DMS53 treated with DMSO at 0.1 percent for 48 hours (cell line): ENCODE data around the gene GPATCH4.
"Not testable (repeated sequence)": the region's sequence is repeated elsewhere in the genome, so short reads cannot be mapped to it uniquely, and the experiment has no call there.

ENCODE experiments used
- DNase-seq: peaks from one replicate; lab custom pipeline; 2025; ENCODE audit not compliant: unreplicated experiment; lab: John Stamatoyannopoulos, UW

The GPATCH4 gene

DNA sequence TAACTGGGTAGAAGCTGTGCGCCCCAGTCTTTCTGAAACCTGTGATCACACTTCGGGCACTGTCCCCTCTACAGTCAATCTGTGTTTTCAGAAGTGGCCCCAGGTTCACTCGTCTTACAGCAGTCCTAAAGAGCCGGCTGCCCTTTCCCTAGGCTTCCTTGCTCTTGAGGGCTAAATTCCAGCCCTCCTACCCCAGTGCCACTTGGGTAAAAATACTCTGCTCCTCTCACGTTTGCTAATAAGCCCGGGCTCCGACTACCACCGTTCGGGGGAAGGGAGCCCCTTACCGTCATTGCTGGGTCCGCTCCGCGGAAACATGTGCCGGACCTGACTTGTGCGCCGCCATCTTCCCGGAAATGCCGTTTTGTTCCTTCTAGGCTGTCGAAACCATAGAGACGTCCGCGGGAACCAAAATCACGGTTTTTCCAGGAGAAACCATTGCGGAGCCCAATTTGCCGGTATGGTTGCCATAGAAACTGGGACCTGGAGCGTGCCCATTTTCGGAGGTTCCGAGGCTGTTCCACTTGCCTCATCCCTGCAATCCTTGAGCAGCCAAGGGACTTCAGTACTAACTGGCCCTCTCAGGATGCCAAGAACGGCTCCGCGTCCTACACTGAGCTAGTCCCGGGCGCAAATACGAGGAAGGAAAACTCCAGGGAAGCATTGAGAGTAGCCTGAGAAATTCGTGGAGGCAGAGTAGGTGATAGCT lies at the start of gene GPATCH4:
TSS of gene GPATCH4 (minus strand) at position 358 of the 709 bp plus-strand sequence.
- peak; percentile 60 for DNase-seq

DNA sequence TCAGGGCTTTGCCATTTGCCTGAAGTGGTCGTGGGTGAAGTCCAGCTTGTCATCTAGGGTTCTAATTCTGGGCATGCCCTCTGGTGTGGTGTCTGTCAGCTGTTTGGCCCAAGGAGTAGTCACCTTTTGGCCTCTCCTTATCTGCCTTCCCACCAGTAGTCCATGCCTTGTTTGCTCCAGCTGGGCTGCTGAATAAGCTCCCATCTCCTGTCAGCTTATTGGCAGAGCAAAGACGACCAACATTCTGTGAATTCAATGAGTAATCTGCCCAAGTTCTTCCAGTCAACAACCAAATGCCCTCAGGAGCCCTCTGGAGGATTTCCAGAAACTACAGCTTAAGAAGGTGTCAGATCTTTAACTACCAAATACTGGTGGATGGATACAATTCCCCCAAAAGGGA lies 47.7 kb upstream of the GPATCH4 start:
- DNase-seq = no peak

DNA sequence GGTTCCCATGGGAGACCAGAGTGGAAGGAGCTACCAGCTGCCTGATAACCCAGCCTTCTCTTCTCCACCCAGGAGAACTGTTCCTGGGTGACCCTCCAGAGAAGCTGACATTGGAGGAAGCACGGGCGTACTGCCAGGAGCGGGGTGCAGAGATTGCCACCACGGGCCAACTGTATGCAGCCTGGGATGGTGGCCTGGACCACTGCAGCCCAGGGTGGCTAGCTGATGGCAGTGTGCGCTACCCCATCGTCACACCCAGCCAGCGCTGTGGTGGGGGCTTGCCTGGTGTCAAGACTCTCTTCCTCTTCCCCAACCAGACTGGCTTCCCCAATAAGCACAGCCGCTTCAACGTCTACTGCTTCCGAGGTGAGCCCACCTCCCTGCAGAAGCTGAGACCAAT lies 47.2 kb upstream of the GPATCH4 start:
- DNase-seq = no peak

DNA sequence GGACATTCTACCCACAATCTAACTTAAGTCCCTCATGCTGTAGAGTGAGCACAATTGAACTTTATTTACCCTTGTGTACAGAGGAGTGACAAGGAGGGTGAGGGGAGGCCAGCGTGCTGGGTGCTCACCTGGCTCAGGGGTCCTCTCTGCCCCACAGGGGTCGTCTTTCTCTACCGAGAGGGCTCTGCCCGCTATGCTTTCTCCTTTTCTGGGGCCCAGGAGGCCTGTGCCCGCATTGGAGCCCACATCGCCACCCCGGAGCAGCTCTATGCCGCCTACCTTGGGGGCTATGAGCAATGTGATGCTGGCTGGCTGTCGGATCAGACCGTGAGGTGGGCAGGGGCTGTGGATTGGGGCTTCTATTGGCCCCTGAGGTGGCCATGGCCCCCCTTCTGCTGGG lies 46.1 kb upstream of the GPATCH4 start:
- no peak for DNase-seq

DNA sequence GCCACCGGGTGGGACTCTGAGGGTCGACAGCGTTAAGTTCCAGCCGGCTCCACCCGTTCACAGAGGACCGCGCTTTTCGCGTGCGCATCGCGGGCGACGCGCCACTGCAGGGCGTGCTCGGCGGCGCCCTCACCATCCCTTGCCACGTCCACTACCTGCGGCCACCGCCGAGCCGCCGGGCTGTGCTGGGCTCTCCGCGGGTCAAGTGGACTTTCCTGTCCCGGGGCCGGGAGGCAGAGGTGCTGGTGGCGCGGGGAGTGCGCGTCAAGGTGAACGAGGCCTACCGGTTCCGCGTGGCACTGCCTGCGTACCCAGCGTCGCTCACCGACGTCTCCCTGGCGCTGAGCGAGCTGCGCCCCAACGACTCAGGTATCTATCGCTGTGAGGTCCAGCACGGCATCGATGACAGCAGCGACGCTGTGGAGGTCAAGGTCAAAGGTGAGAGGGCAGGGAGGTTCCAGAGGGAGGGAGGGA lies 45.5 kb upstream of the GPATCH4 start:
- no peak for DNase-seq

DNA sequence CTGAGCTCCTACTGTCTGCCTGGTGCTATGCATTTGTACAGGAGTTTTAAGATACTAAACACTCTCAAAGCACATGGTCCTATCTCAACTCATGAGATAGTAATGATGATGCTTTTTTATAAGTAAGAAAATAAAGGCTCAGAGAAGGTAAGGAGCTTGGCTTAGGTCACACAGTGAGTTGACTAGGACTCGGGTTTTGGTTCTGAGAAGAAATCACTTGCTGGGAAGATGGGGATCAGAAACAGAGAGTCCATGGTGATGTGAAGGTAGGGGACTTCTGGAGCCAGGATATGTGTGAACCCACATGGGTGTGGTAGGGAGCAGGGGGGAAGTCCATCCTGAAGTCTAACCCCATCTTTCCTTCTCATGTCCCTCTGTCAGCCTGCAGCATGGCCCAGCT lies 44.4 kb upstream of the GPATCH4 start:
- DNase-seq = no peak

DNA sequence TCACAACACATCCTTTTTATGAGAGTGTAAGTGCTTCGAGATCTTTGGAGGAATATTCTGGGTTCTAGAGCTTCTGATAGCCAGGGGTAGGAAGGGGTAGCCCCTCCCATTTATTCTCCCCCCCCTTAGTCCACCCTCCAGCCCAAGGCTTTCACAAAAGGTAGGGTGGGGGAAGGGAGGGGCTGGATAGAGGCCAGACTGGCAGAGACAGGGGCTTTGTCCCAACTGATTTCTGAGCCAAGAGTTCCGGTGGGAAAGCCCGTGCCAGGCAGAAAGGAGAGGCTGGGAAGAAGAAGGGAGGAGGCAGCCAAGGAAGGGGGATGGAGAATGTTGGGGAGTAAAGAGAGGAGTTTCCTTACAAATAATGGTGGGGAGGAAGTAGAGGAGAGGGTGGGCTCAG lies 43.8 kb upstream of the GPATCH4 start:
- no peak for DNase-seq

DNA sequence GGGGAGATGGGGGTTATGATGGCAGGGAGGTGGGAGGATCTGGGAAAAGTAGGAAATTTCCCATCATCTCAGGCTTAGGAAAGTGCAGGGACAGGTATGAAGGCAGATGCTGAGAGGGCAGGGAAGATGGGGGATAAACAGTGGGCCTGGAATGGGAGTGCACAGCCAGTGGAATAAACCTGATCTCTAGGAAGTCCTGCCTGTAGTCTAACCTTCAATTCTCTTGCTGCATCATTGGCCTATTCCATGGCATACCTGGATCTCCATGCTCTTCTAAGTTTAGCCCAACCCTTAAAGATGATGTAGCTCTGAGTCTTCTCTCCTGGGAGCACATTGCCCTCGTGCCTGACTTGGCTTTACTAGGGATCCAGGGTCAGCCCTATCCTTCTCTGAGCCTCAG lies 43.4 kb upstream of the GPATCH4 start:
- no peak for DNase-seq

DNA sequence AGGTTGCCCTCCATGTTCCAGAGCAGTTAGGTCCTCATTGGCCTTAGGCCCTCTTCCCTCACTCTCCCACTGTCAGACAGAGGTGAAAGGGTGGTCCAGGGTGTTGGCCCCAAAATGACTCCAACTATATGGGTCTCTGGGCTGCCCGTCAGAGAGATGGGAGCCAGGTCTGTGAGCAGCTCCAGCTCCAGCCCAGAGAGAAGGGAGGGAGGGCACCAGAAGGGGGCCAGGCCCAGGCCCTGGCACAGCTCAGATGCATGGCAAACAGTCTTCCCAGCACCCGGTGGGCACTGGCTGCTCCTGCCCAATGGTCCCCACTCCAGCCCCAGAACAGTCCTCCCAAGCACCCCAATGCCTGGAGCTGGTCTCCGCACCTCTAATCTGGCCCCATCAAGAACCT lies 42.9 kb upstream of the GPATCH4 start:
- DNase-seq = no peak

DNA sequence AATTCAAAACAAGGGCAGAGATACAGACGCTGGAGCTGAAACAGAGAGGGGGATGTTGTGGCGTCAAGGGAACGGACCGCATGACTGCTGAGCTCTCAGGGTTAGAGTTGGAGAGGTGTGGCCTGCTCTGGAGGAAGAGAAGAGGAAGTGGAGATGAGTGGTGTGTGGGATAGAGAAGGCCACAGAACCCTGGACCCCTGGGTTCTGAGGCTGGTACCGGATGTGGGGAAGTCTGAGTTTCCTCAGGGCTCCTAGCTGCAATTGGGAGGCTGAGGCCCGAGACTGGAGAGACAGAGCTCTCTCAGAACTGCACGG lies 42.5 kb upstream of the GPATCH4 start:
- no peak for DNase-seq

DNA sequence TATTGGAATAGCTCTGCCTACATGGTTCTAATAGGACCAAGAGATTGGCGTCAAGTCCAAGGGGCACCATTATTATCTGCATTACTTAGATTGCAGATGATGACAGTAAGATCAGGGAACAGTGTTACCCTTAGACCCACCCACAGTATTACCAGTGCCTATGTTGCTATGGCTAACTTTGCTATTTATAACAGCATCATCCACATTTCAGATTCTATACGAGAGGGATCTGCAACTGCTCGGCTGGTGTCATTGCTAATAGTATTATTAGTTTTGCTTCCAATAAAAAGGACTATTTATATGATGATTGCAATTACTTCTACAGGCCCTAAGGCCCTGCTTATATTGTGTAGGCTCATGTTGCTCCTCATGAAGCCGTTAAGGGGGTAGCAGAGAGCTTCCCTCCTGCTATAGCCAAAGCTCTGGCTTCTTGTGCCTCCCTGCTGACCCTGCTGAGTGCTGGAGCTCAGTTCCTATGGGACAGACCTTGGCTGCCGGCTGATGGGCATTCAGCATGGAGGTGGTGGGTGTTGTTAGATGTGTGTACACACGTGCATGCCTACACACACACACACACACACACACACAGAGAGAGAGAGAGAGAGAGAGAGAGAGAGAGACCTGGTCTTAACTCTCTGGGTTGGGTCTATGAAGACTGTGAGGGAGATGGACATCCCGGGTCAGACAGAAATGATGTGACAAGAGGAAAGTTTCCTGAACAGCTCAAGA lies 41.9 kb upstream of the GPATCH4 start:
- DNase-seq = no peak

DNA sequence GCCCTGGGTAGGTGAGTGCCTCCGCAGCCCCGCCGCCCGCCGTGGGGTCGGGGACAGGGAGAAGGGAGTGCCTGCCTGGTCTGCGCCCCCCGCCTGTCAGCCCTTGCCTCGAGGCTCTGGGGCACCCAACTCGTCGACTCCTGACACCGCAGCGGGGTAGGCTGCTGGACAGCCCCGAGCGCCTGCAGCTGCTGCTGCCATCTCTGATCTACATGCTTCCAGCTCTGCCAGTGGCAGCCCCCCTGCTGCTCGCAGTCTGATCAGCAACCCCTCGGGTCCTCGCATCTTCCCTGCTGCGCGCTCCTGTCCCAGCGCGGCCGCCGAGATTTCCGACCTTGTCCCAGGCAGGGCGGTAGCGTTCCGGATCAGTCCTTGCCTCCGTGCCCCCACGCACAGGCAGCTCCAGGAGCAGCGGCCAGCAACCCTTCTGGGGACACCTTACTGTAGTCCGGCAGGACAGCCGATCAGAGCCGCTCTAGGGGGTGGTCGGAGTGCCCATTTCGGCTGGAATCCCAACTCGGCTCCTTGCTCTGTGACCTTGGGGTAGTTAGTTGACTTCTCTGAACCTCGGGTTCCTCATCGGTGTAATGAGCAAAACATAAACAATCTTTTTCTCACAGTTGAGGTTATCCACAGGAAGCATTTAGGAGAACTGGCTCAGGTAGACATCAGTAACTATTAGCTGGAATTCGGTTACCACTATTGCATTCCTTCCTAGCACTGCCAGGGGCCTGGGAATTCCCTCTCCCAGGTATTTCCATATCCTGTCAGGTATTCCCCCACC lies 41.2 kb upstream of the GPATCH4 start:
- DNase-seq = no peak

DNA sequence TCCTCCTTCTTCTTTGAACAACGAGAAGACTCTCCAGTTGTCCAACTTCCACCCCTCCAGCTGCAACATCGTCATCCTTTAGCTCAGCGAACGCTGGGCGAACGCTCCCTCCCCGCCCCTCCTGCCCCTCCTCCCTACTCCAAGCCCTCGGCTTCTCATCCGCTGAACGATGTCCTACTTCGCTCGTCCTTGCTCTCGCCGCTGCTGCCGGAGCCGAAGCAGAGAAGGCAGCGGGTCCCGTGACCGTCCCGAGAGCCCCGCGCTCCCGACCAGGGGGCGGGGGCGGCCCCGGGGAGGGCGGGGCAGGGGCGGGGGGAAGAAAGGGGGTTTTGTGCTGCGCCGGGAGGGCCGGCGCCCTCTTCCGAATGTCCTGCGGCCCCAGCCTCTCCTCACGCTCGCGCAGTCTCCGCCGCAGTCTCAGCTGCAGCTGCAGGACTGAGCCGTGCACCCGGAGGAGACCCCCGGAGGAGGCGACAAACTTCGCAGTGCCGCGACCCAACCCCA lies 40.5 kb upstream of the GPATCH4 start, which contains the start of gene BCAN:
TSS of gene BCAN (plus strand) at position 357 of the 504 bp plus-strand sequence. CDS start 3,938 bp downstream, outside the sequence.
- DNase-seq = peak; percentile 46

DNA sequence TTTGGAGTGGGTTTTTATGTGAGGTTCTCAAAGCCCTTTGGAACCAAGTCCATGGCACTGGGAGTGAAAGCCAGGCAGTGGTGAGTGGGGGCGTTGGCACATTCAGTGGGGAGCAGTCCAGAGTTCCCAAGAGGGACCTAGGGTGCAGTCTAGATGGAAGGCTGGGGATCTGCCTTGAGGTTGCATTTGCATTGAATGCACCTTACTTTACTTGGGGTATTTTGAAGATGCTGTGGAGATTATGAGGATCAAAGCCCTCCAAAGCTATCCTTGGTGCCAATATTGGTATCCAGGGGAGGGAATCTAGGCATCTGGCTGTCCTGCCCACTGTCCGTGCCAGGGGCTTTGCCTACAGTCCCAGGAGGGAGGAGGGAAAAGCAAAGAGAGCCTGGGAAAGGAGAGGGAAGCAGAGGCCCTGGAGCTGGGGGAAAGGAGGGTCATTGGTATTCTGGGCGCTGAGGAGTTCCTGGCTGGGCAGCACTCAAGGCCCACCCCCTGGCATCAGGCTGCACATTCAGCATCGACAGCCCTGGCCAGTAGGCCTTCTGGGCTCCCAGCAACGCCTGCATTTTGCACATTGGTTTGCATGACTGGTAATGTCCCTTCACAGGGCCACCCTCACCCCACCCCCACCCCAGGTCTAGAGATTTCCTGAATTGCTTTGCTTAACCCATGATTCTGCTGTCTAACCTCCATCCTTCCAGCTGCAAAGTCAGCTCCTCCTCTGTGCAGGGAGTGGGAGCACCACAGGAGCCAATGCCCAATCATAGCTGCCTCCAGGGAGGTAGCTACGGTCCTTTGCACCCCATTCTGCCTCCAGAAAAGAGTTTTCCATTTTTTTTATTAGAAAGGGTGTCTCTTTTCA lies 39.8 kb upstream of the GPATCH4 start:
- DNase-seq = no peak

DNA sequence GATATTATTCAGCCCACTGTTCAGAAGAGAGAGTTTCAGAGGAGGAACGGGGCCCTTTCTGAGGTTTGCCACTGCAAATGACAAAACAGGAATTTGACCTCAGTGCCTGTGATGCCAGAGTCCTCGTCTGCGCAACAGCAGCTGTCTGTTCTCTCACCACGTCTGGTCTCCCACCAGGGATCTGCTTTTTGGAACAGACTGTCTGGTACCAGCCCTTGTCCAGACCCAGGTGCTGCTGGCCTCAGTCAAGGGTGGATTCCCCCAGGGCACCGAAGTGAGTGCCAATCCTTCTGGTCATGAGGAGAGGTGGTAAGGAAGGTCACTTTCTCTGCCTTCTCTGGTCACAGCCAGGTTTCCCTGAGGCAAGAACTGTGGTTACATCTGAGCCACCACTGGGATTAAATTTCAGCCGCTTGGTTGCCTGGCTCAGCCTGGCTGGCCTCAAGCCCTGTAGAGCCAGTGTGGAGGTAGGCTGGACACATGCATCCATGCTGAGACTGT lies 38.4 kb upstream of the GPATCH4 start:
- DNase-seq = no peak

DNA sequence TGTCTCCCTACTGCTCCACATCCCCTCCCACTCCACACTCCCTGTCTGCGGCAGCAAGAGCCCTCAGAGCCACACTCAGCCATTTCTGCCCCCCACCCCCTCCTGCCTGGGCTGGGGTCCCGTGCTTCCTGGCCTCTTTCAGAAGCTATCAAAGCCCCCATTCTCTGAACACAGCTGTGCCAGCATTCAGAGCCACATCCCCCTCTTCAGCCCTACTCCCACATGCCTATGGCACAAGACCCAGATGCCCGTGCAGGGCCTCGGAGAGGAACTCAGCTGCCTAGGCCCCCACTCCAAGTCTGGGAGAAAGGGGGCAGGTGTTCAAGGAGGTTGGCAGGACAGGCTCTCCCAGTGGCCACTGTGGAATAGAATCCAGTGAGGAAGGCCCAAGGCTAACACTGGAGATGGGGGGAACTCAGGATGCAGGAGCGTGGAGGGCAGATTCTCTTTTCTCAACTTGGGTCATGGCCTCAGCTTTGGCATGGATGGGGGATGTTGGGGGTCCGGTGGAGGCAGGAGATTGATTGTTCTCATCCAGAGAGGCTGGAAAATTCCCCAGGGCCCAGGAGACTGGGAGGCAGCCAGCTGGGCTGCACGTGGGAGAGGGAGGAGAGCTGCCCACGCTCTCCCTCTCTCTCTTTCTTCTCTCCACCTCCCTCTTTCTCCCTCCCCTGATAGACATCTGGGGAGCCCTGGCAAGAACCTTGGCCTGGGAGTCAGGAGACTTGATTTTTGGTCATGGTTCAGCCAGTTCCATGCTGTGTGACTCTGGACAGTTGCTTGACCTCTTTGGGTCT lies 37.1 kb upstream of the GPATCH4 start:
- no peak for DNase-seq

DNA sequence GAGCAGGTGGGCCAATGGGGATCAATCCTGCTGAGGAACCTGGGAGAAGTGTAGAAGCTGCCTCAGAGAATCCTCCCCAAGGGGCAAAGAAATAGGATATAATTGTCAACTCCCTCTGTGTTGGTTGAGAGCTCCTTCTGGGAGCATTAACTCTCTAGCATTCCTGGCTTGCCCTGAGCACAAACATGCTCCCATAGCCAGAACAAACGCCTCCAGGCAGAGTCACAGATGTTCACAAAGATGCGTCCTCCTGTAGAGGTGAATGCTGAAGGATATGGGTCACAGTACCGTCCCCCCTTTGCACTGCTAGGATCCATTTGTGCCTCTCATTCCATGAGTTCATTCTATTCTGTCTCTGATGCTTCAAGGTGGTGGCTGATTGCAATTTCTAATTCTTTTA lies 31.1 kb upstream of the GPATCH4 start:
- no peak for DNase-seq

DNA sequence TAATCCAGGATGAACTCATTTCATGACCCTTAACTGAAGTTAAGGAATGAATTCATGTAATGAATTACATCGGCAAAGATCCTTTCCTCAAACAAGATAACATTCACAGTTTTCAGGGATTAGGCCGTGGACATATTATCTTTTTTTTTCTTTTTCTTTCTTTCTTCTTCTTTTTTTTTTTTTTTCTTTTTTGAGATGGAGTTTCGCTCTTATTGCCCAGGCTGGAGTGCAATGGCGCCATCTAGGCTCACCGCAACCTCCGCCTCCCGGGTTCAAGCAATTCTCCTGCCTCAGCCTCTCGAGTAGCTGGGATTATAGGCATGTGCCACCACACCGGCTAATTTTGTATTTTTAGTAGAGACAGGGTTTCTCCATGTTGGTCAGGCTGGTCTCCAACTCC lies 29.9 kb upstream of the GPATCH4 start:
- not testable (repeated sequence) for DNase-seq

DNA sequence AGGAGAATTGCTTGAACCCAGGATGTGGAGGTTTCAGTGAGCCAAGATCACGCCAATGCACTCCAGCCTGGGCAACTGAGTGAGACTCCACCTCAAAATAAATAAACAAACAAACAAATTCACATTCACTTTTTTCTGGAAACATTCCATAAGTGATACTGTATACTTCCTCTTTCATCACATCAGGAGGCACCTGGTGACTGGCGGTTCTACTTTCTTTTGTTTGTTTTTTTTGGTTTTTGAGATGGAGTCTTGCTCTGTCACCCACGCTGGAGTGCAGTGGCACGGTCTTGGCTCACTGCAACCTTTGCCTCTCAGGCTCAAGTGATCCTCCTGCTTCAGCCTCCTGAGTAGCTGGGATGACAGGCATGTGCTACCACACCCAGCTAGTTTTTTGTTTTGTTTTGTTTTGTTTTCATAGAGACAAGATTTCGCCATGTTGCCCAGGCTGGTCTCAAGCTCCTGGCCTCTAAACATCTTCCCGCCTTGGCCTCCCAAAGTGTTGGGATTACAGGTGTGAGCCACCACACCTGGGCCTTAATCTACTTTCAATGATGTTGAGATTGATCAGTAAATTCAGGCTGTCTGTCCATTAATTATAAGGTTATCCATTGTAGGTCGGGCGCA lies 28.7 kb upstream of the GPATCH4 start:
- no peak for DNase-seq
